ENCODE results near the gene SCT. TPM values are rescaled to one million over a fixed set of nuclear protein-coding genes. Genes with fewer than 3 reads are reported as not detected.

The SCT gene
- total and polyA plus RNA-seq, 2 of the 8 experiments (the other 6 are each of a cell fraction or from before 2014, with no cell fraction given): 1.7 to 2.0 TPM

GRCh38 chr11:620201-620600 lies 6.8 kb downstream of the SCT start (continued):
- TF ChIP-seq E2F6 (IDR thresholded peaks at IDR 0.05) (no peak), BCL11A (IDR thresholded peaks at IDR 0.05; ENCODE audit: low read depth in 2 of 2, low read length in 2 of 2) (no peak), BACH1 (IDR thresholded peaks at IDR 0.05; ENCODE audit: low read length) (no peak), RFX5 (IDR thresholded peaks at IDR 0.05; ENCODE audit: borderline replicate concordance, low read depth, low read length) (no peak), CBX8 (IDR thresholded peaks at IDR 0.05; ENCODE audit: borderline replicate concordance, low read depth, low read length) (no peak), ATF3 (IDR thresholded peaks at IDR 0.05; ENCODE audit: insufficient read depth, low read depth, low read length) (no peak), RAD21 (IDR thresholded peaks at IDR 0.05 in 1 of 2, conservative IDR thresholded peaks at IDR 0.05 in 1 of 2; ENCODE audit: low read depth in 2 of 2, low read length in 2 of 2) (no peak), RNF2 (IDR thresholded peaks at IDR 0.05; ENCODE audit: borderline replicate concordance, low read depth, low read length, missing control alignments, poor library complexity, severe bottlenecking) (no peak)
